K562 (cell line): ENCODE measurements around the gene CROT. TPM values are rescaled to one million over a fixed set of nuclear protein-coding genes. Genes with fewer than 3 reads are reported as not detected.

Source experiments
- ATF3 ChIP-seq, 2 experiments: fragments of 450-650 bp in 1 of 2; sonication (generic) in 1 of 2; formaldehyde crosslinking in 1 of 2; IDR thresholded peaks in 1 of 2; conservative IDR thresholded peaks in 1 of 2; 2 replicates each; pipeline versions ENCODE4 v1.6.1 to v1.8.1; 2016 to 2023; ENCODE audit warnings: mild to moderate bottlenecking in 2 of 2, moderate library complexity in 2 of 2, inconsistent platforms in 1 of 2, missing genetic modification reagents in 1 of 2
- CBX3 ChIP-seq, 2 experiments: IDR thresholded peaks; 1 replicate in 1 of 2; 2 replicates in 1 of 2; pipeline ENCODE4 v1.6.1; 2012; ENCODE audit warnings: inconsistent platforms in 2 of 2, low read length in 2 of 2, borderline replicate concordance in 1 of 2, control low read depth in 1 of 2
- CC2D1A ChIP-seq: fragments of 450-650 bp; IDR thresholded peaks from 2 replicates; pipeline ENCODE4 v1.6.1; 2017; ENCODE audit warnings: mild to moderate bottlenecking
- CUX1 ChIP-seq: fragments of 200-800 bp; sonication (Bioruptor generic); IDR thresholded peaks from 2 replicates; pipeline ENCODE4 v1.6.1; 2016; ENCODE audit warnings: missing genetic modification characterization, missing compliant biosample characterization
- DIDO1 ChIP-seq: fragments of 450-650 bp; IDR thresholded peaks from 2 replicates; pipeline ENCODE4 v1.6.1; 2016; ENCODE audit warnings: low read depth, missing biosample characterization, missing genetic modification characterization
- FOXJ3 ChIP-seq: sonication (generic); formaldehyde crosslinking; IDR thresholded peaks from 2 replicates; pipeline ENCODE4 v1.4.0; 2020; ENCODE audit warnings: mild to moderate bottlenecking, missing genetic modification reagents
- GMEB1 ChIP-seq: fragments of 250-450 bp; sonication (Bioruptor Pico); IDR thresholded peaks from 2 replicates; pipeline ENCODE4 v1.4.0; 2020; ENCODE audit warnings: mild to moderate bottlenecking
- MAFG ChIP-seq: fragments of 450-650 bp; conservative IDR thresholded peaks from 2 replicates; pipeline ENCODE4 v1.6.1; 2016; ENCODE audit warnings: missing genetic modification characterization, missing compliant biosample characterization
- MEF2D ChIP-seq: conservative IDR thresholded peaks from 2 replicates; pipeline ENCODE4 v1.6.1; 2016; ENCODE audit warnings: low read depth, missing genetic modification characterization, missing compliant biosample characterization
- MEIS2 ChIP-seq: fragments of 450-650 bp; IDR thresholded peaks from 2 replicates; pipeline ENCODE4 v1.6.1; 2014; ENCODE audit warnings: mild to moderate bottlenecking; ENCODE audit not compliant: partially characterized antibody
- MNT ChIP-seq, 2 experiments: fragments of 450-650 bp; conservative IDR thresholded peaks; 2 replicates each; pipeline ENCODE4 v1.6.1; 2017; ENCODE audit warnings: mild to moderate bottlenecking in 2 of 2, moderate library complexity in 2 of 2
- PML ChIP-seq: IDR thresholded peaks from 2 replicates; pipeline ENCODE4 v1.6.1; 2012; ENCODE audit warnings: low read length, inconsistent platforms
- RAD51 ChIP-seq: fragments of 450-650 bp; IDR thresholded peaks from 2 replicates; pipeline ENCODE4 v1.7.1; 2016; ENCODE audit warnings: low read depth, mild to moderate bottlenecking, borderline replicate concordance
- YY1 ChIP-seq, 3 experiments: IDR thresholded peaks; 2 replicates each; pipeline ENCODE4 v1.6.1; 2011; ENCODE audit warnings: low read length in 2 of 3, mild to moderate bottlenecking in 2 of 3, moderate library complexity in 2 of 3, borderline replicate concordance in 1 of 3, control low read depth in 1 of 3, low read depth in 1 of 3; ENCODE audit not compliant: insufficient read depth in 3 of 3, insufficient replicate concordance in 2 of 3, control insufficient read depth in 1 of 3, insufficient read length in 1 of 3; ENCODE audit errors: extremely low read depth in 1 of 3
- ZKSCAN8 ChIP-seq: fragments of 200-800 bp; sonication (Bioruptor generic); IDR thresholded peaks from 2 replicates; pipeline ENCODE4 v1.6.1; 2016; ENCODE audit warnings: missing genetic modification characterization, missing compliant biosample characterization
- polyA plus RNA-seq, 8 experiments: library from polyadenylated mRNA; depleted of rRNA in 4 of 8; stranded (reverse) in 5 of 8; unstranded in 3 of 8; fragments of >200 nt; fragmentation: Nextera tagmentation in 2 of 8; fragmentation: Illumina TruSeq in 1 of 8; extraction: Ambion mirVana in 2 of 8; extraction: Trizol in 1 of 8; gene quantifications; 2 replicates each; pipeline versions ENCODE4 v1.2.1 to v1.2.3, GENCODE V29; 2011 to 2014; ENCODE audit warnings: inconsistent platforms in 1 of 8, missing spikeins in 1 of 8
- total RNA-seq, 7 experiments: library from RNA; depleted of rRNA in 6 of 7; stranded (reverse); fragments of >200 nt in 6 of 7; fragmentation: Illumina TruSeq in 2 of 7; extraction: Trizol in 2 of 7; gene quantifications; 2 replicates each; pipeline versions ENCODE4 v1.2.1 to v1.2.3, GENCODE V29; 2011 to 2021; ENCODE audit warnings: low replicate concordance in 1 of 7

Gene CROT
- total and polyA plus RNA-seq, 9 of the 15 experiments (the other 6 are each of a cell fraction or from before 2014, with no cell fraction given), result 2.5 to 8.1 (median 5.1) TPM

GRCh38 chr7:87391020-87391701, 45.7 kb downstream of the CROT start (continued):
- TF ChIP-seq CUX1 (CRISPR knock-in tag) (peak; percentile 70; the same call in 1 of the 2 replicates), MAFG (peak; percentile 82), MEIS2 (peak; percentile 57), MNT (conservative IDR thresholded peaks at IDR 0.05) (peak; percentile 13 to 28; a peak in 1 of 4 replicates), ATF3 (IDR thresholded peaks at IDR 0.05) (no peak), ATF3 (CRISPR knock-in tag; conservative IDR thresholded peaks at IDR 0.05) (0 out of 2 replicates have a peak, but pooled peaks have one; percentile 59), FOXJ3 (CRISPR knock-in tag) (no peak), YY1 (IDR thresholded peaks at IDR 0.05; ENCODE audit: borderline replicate concordance in 1 of 3, control insufficient read depth in 1 of 3, extremely low read depth in 1 of 3, insufficient read depth in 3 of 3, insufficient read length in 1 of 3, insufficient replicate concordance in 2 of 3, low read depth in 1 of 3, low read length in 2 of 3) (peak; percentile 50 to 89 (median 50)), RAD51 (no peak), PML (0 out of 2 replicates have a peak, but pooled peaks have one; percentile 29), MEF2D (peak; percentile 62; the same call in 1 of the 2 replicates), GMEB1 (CRISPR knock-in tag) (no peak), CC2D1A (no peak), DIDO1 (0 out of 2 replicates have a peak, but pooled peaks have one; percentile 29), ZKSCAN8 (CRISPR knock-in tag) (peak; percentile 82), CBX3 (IDR thresholded peaks at IDR 0.05; ENCODE audit: borderline replicate concordance in 1 of 2, low read length in 2 of 2) (peak in 1 of 2 experiments; percentile 79; a peak in 2 of 3 replicates)
